Pancreas (tissue), 10 donors: Measurements from ENCODE around the gene ZSCAN25. TPM values are rescaled to one million over a fixed set of nuclear protein-coding genes. Genes with fewer than 3 reads are reported as not detected.

Experiments
- ATAC-seq, 4 donors: fragments of 200-7000 bp; cut with Tn5 transposase; one replicate each; pipeline versions ENCODE4 v1.8.0 to v1.9.1; 2020; ENCODE audit warnings: mild to moderate bottlenecking in 4 of 4, moderate library complexity in 4 of 4
- DNase-seq, 6 donors: peaks; one replicate each; pipeline ENCODE4 v3.0.0-alpha.2; 2020
- FAIRE-seq: peaks from 2 replicates; lab custom pipeline; 2012; peaks lifted over from hg19 to GRCh38; lab: Jason Lieb, UNC
- H3K27ac ChIP-seq, 4 donors: fragments of 200-600 bp; sonication (generic); 1 replicate in 3 of 4; 2 replicates in 1 of 4; pipeline versions ENCODE4 v1.5.0 to v1.8.0; 2020
- H3K27me3 ChIP-seq, 4 donors: fragments of 200-600 bp; one replicate each; pipeline ENCODE4 v1.8.0; 2021
- H3K36me3 ChIP-seq, 3 donors: fragments of 200-600 bp; sonication (generic) in 1 of 3; one replicate each; pipeline versions ENCODE4 v1.5.0 to v1.8.0; 2020 to 2021
- H3K4me1 ChIP-seq, 3 donors: fragments of 200-600 bp; one replicate each; pipeline ENCODE4 v1.8.0; 2021
- H3K4me3 ChIP-seq, 4 donors: fragments of 200-600 bp; sonication (generic) in 2 of 4; one replicate each; pipeline versions ENCODE4 v1.5.0 to v1.8.0; 2020 to 2021
- H3K9me3 ChIP-seq, 4 donors: fragments of 200-600 bp; one replicate each; pipeline ENCODE4 v1.8.0; 2021
- CTCF ChIP-seq, 4 donors: fragments of 200-600 bp; sonication (generic) in 3 of 4; IDR thresholded peaks; one replicate each; pipeline versions ENCODE4 v1.5.0 to v1.8.0; 2021; ENCODE audit warnings: antibody characterized with exemption in 4 of 4
- WGBS, 2 donors: extraction: QIAGEN DNeasy Blood & Tissue Kit; methylation state at CpG; one replicate each; pipeline ENCODE4 v1.1.7; 2013; 5-methylcytosine and 5-hydroxymethylcytosine counted together
- intact Hi-C, 3 donors: fragments of 100-400 bp; cut with DNase I; formaldehyde crosslinking; loops; one replicate each; pipeline versions ENCODE4 v1.11.1 to v1.14.2; 2022
- polyA plus RNA-seq, 2 donors: library from polyadenylated mRNA; stranded (reverse); fragments of 200-250 nt; gene quantifications; one replicate each; pipeline ENCODE4 v1.2.3, GENCODE V29; 2013
- total RNA-seq, 6 donors: library from RNA; stranded (reverse); fragmentation: NEBNext Ultra II Directional in 4 of 6; extraction: Animal tissue kit (Norgen Biotek cat#: 25700) in 4 of 6; gene quantifications; one replicate each; pipeline versions ENCODE4 v1.2.1 to v1.2.4, GENCODE V29; 2021 to 2023
- donor health status: healthy with polysubstance abuse.
- donor health status: DM: no; HTN: no; CAD: no; lungs with moderate emphysema.
- donor health status: DM: no; HTN: no; CAD: no.
- donor health status: control.
- donor health status: control.
- donor health status: Bipolar disorder and iron deficiency.
- donor health status: DM: yes; HTN: yes; CAD: no.
- donor health status: DM: no; HTN: no; CAD: no.
- donor health status: DM: no; HTN: no; CAD: no.
- donor health status: DM: yes; HTN: yes; CAD: no.

Gene ZSCAN25
- total and polyA plus RNA-seq, 8 donors = 4.7 to 12.8 (median 8.0) TPM

- 80 to 81% methylated on average over 1 of the region's 1 CpG for WGBS, 2 donors
These were observed 49.3 kb downstream of the ZSCAN25 start for GRCh38 chr7:99666013-99666395.

GRCh38 chr7:99667179-99667578 is 50.4 kb downstream of the ZSCAN25 start:
- ATAC-seq (no peak), FAIRE-seq (no peak)
- intact Hi-C loops = no loop called here

More at GRCh38 chr7:99666013-99666395, 49.3 kb downstream of the ZSCAN25 start:
- intact Hi-C loops = no loop called here
- Histone ChIP-seq H3K27me3 (no peaks in the 10 kb centered on the region), H3K9me3 (no peaks in the 10 kb centered on the region), H3K27ac (no peak overlapping the region), H3K4me1 (no peaks in the 10 kb centered on the region), H3K4me3 (no peak overlapping the region), H3K36me3 (peaks cover 0 to 65% (median 16%) of the 10 kb centered on the region in 3 donors)
- TF ChIP-seq CTCF (IDR thresholded peaks at IDR 0.05) = no peak
- ATAC-seq (no peak), FAIRE-seq (no peak), DNase-seq (no peak)

GRCh38 chr7:99668541-99668940 is 51.8 kb downstream of the ZSCAN25 start:
- no peaks in the 10 kb centered on the region for H3K4me1 ChIP-seq
- no peak for ATAC-seq
- H3K27me3 ChIP-seq = no peaks in the 10 kb centered on the region
- H3K9me3 ChIP-seq = no peaks in the 10 kb centered on the region
- H3K27ac ChIP-seq = no peak overlapping the region
- intact Hi-C loops = no loop called here
- no peak overlapping the region for H3K4me3 ChIP-seq
- FAIRE-seq = no peak
- DNase-seq = no peak
- no peak for TF ChIP-seq CTCF (IDR thresholded peaks at IDR 0.05)
- 97% methylated on average over 8 of the region's 8 CpGs for WGBS, 2 donors
- peaks cover 0 to 66% (median 11%) of the 10 kb centered on the region in 3 donors for H3K36me3 ChIP-seq

More at GRCh38 chr7:99667179-99667578, 50.4 kb downstream of the ZSCAN25 start:
- H3K4me1 ChIP-seq = no peaks in the 10 kb centered on the region
- no peaks in the 10 kb centered on the region for H3K9me3 ChIP-seq
- H3K27me3 ChIP-seq = no peaks in the 10 kb centered on the region
- DNase-seq = no peak
- peaks cover 0 to 67% (median 16%) of the 10 kb centered on the region in 3 donors for H3K36me3 ChIP-seq
- TF ChIP-seq CTCF (IDR thresholded peaks at IDR 0.05) = no peak
- no peak overlapping the region for H3K4me3 ChIP-seq
- 74 to 84% methylated on average over 2 of the region's 2 CpGs for WGBS, 2 donors
- no peak overlapping the region for H3K27ac ChIP-seq

- intact Hi-C loops = no loop called here
These were observed 53.0 kb downstream of the ZSCAN25 start for GRCh38 chr7:99669782-99670181.

More at GRCh38 chr7:99669782-99670181, 53.0 kb downstream of the ZSCAN25 start:
- no peaks in the 10 kb centered on the region for H3K9me3 ChIP-seq
- no peaks in the 10 kb centered on the region for H3K27me3 ChIP-seq
- H3K4me3 ChIP-seq = no peak overlapping the region
- ATAC-seq (no peak), DNase-seq (no peak), FAIRE-seq (no peak)
- no peak overlapping the region for H3K27ac ChIP-seq
- TF ChIP-seq CTCF (IDR thresholded peaks at IDR 0.05) = no peak
- 89 to 95% methylated on average over 3 of the region's 3 CpGs for WGBS, 2 donors
- H3K36me3 ChIP-seq = peaks cover 0 to 65% (median 11%) of the 10 kb centered on the region in 3 donors
- no peaks in the 10 kb centered on the region for H3K4me1 ChIP-seq
